Gastrocnemius medialis (tissue), 4 donors: ENCODE measurements around the gene CUL2. TPM values are rescaled to one million over a fixed set of nuclear protein-coding genes. Genes with fewer than 3 reads are reported as not detected.

Experiments used
- ATAC-seq, 2 donors: fragments of 150-250 bp; one replicate each; pipeline ENCODE4 v1.9.1; 2016
- DNase-seq, 2 donors: peaks; one replicate each; pipeline ENCODE4 v3.0.0-alpha.2; 2019
- H3K27ac ChIP-seq, 4 donors: fragments of 200-600 bp; sonication (generic); 1 replicate in 1 of 4; 2 replicates in 3 of 4; pipeline ENCODE4 v1.5.1; 2016 to 2018; ENCODE audit warnings: mild to moderate bottlenecking in 2 of 4, moderate library complexity in 1 of 4
- H3K27me3 ChIP-seq, 3 donors: fragments of 200-600 bp; sonication (generic) in 2 of 3; 1 replicate in 1 of 3; 2 replicates in 2 of 3; pipeline versions ENCODE4 v1.5.1 to v1.6.0; 2016 to 2019; ENCODE audit warnings: mild to moderate bottlenecking in 1 of 3, moderate library complexity in 1 of 3
- H3K36me3 ChIP-seq, 2 donors: fragments of 200-600 bp; sonication (generic) in 1 of 2; one replicate each; pipeline ENCODE4 v1.5.1; 2017 to 2018
- H3K4me1 ChIP-seq, 2 donors: fragments of 200-600 bp; sonication (generic) in 1 of 2; one replicate each; pipeline ENCODE4 v1.5.1; 2016 to 2017; ENCODE audit warnings: mild to moderate bottlenecking in 2 of 2
- H3K4me3 ChIP-seq, 4 donors: fragments of 200-600 bp; sonication (generic) in 3 of 4; 1 replicate in 1 of 4; 2 replicates in 3 of 4; pipeline ENCODE4 v1.5.1; 2016 to 2019; ENCODE audit warnings: mild to moderate bottlenecking in 2 of 4
- H3K9me3 ChIP-seq, 3 donors: fragments of 200-600 bp; sonication (generic) in 2 of 3; 1 replicate in 1 of 3; 2 replicates in 2 of 3; pipeline ENCODE4 v1.5.1; 2016 to 2019
- POLR2A ChIP-seq, 2 donors: fragments of 450-650 bp; IDR thresholded peaks; one replicate each; pipeline ENCODE4 v1.6.1; 2017; ENCODE audit warnings: antibody characterized with exemption in 2 of 2, mild to moderate bottlenecking in 2 of 2, moderate library complexity in 2 of 2
- in situ Hi-C, 4 donors: fragments of 200-750 bp; cut with MboI; loops; one replicate each; pipeline versions ENCODE4 v1.15.0 to v1.8.0; 2017; ENCODE audit warnings: low sequenced_read_pairs in 4 of 4
- intact Hi-C: fragments of 100-400 bp; cut with DNase I; formaldehyde crosslinking; loops from one replicate; pipeline ENCODE4 v1.15.1; 2023; ENCODE audit warnings: low total_unique reads
- microRNA-seq, 2 donors: library from miRNA; unstranded; fragments of <30 nt; microRNA quantifications; one replicate each; pipeline ENCODE4, GENCODE V29; 2016; ENCODE audit warnings: borderline replicate concordance in 2 of 2
- total RNA-seq, 4 donors: library from RNA; depleted of rRNA; stranded (reverse); fragments of >200 nt; gene quantifications; one replicate each; pipeline versions ENCODE4 v1.1.0 to v1.2.3, GENCODE V29; 2016
- TF ChIP-seq, protein P1 (sequence below), 5 experiments: fragments of 450-650 bp in 3 of 5; fragments of 200-600 bp in 2 of 5; sonication (generic) in 2 of 5; IDR thresholded peaks in 4 of 5; conservative IDR thresholded peaks in 1 of 5; 1 replicate in 4 of 5; 2 replicates in 1 of 5; pipeline ENCODE4 v1.5.1; 2016 to 2019; ENCODE audit warnings: antibody characterized with exemption in 5 of 5, mild to moderate bottlenecking in 3 of 5, moderate library complexity in 3 of 5

Gene CUL2
- total RNA-seq, 4 donors from 2014 or later: 27.2 to 41.4 (median 34.2) TPM

DNA sequence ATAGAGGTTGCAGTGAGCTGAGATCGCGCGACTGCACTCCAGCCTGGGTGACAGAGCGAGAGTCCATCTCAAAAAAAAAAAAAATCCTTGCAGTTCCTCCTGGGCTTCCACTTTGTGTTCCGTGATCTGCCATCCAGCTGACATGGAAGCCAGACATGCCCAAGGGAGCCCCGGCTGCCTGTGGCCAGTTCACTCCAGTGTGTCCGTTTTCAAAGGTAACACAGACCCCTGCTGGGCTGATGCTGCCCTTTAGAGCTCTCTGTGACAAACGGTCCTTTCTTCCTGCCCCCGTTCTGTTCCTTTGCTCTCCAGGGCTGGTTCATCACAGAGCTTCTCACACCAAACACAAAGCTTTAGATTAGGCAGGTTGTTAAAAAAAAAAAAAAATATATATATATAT lies 130.8 kb downstream of the CUL2 start:
- H3K36me3 ChIP-seq: no peaks in the 10 kb centered on the region
- H3K27me3 ChIP-seq: no peaks in the 10 kb centered on the region
- intact Hi-C loops (loop anchor here (10.0 kb wide), 1 partner anchor 235 kb away; no protein-coding TSS in a partner anchor), in situ Hi-C loops (loop anchor here in 2 of 4 donors (10.0 to 25.0 kb wide), 2 partner anchors 297 to 305 kb away; no protein-coding TSS in a partner anchor)
- no peaks in the 10 kb centered on the region for H3K9me3 ChIP-seq
- ATAC-seq (no peak), DNase-seq (no peak)
- H3K4me1 ChIP-seq: no peaks in the 10 kb centered on the region
- no peak overlapping the region for H3K4me3 ChIP-seq
- TF ChIP-seq POLR2A (IDR thresholded peaks at IDR 0.05): no peak
- TF ChIP-seq, protein P1, sequence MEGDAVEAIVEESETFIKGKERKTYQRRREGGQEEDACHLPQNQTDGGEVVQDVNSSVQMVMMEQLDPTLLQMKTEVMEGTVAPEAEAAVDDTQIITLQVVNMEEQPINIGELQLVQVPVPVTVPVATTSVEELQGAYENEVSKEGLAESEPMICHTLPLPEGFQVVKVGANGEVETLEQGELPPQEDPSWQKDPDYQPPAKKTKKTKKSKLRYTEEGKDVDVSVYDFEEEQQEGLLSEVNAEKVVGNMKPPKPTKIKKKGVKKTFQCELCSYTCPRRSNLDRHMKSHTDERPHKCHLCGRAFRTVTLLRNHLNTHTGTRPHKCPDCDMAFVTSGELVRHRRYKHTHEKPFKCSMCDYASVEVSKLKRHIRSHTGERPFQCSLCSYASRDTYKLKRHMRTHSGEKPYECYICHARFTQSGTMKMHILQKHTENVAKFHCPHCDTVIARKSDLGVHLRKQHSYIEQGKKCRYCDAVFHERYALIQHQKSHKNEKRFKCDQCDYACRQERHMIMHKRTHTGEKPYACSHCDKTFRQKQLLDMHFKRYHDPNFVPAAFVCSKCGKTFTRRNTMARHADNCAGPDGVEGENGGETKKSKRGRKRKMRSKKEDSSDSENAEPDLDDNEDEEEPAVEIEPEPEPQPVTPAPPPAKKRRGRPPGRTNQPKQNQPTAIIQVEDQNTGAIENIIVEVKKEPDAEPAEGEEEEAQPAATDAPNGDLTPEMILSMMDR (IDR thresholded peaks at IDR 0.05 in 4 of 5, conservative IDR thresholded peaks at IDR 0.05 in 1 of 5): no peak
- no peak overlapping the region for H3K27ac ChIP-seq

Small RNAs within 50 kb of the gene (microRNA-seq; reads per million reads assigned to microRNA genes)
- gene MIR3611: 1.2 to 2.6 reads per million in 2 donors

Other genes starting within 250 kb of the CUL2 start
- 10 to 100 TPM; 24.3 to 42.5 (median 30.1) TPM for gene CREM, start 36.5 kb upstream of the CUL2 start, total RNA-seq
- gene CCNY, start 246.2 kb upstream of the CUL2 start, total RNA-seq: 10 to 100 TPM; 23.9 to 68.1 (median 39.5) TPM